Fibroblast of lung (primary cell): ENCODE measurements around the gene KLHL17.

Source experiments
- CTCF ChIP-seq, 2 donors: IDR thresholded peaks in 1 of 2; conservative IDR thresholded peaks in 1 of 2; 1 replicate in 1 of 2; 2 replicates in 1 of 2; pipeline ENCODE4 v1.5.1; 2011 to 2012; ENCODE audit warnings: low read length in 2 of 2, control low read depth in 1 of 2, inconsistent platforms in 1 of 2, low read depth in 1 of 2, mild to moderate bottlenecking in 1 of 2
- EZH2 ChIP-seq: IDR thresholded peaks from 2 replicates; pipeline ENCODE4 v1.5.1; 2012; ENCODE audit warnings: low read length, control low read depth, mild to moderate bottlenecking; ENCODE audit errors: missing control alignments

- TF ChIP-seq EZH2 (no peak), CTCF (conservative IDR thresholded peaks at IDR 0.05 in 1 of 2, IDR thresholded peaks at IDR 0.05 in 1 of 2; ENCODE audit: low read depth in 1 of 2, low read length in 2 of 2) (no peak)
These were observed 31.5 kb downstream of the KLHL17 start for GRCh38 chr1:991895-992294.
